Neuronal stem cell (in vitro differentiated cells): ENCODE data around the gene ACAD8.
A peak's percentile ranks its signal among the peaks of the same experiment; 100 is the strongest.

Source experiments
- DNase-seq: peaks from one replicate; pipeline ENCODE4 v3.0.0-alpha.2; 2013; ENCODE audit warnings: low spot score
- H2AFZ ChIP-seq: one replicate; pipeline ENCODE4 v1.6.1; 2013; ENCODE audit warnings: mild to moderate bottlenecking, low read length, inconsistent platforms
- H2AK5ac ChIP-seq: 2 replicates; pipeline ENCODE4 v1.6.1; 2013; ENCODE audit warnings: low read depth, mild to moderate bottlenecking, inconsistent platforms, low read length, moderate library complexity, mixed read lengths
- H2BK120ac ChIP-seq: 2 replicates; pipeline ENCODE4 v1.6.1; 2013; ENCODE audit warnings: low read depth, mild to moderate bottlenecking, inconsistent platforms, low read length, moderate library complexity, mixed read lengths
- H2BK12ac ChIP-seq: one replicate; pipeline ENCODE4 v1.6.1; 2013; ENCODE audit warnings: low read length, inconsistent platforms
- H2BK15ac ChIP-seq: 2 replicates; pipeline ENCODE4 v1.6.1; 2013; ENCODE audit warnings: mild to moderate bottlenecking, low read length, inconsistent platforms, mixed read lengths
- H2BK5ac ChIP-seq: one replicate; pipeline ENCODE4 v1.6.1; 2013; ENCODE audit warnings: inconsistent platforms, mild to moderate bottlenecking, low read length, moderate library complexity
- H3K14ac ChIP-seq: one replicate; pipeline ENCODE4 v1.6.1; 2013; ENCODE audit warnings: low read length, inconsistent platforms
- H3K18ac ChIP-seq: 2 replicates; pipeline ENCODE4 v1.6.1; 2013; ENCODE audit warnings: low read length, inconsistent platforms
- H3K23ac ChIP-seq: 2 replicates; pipeline ENCODE4 v1.6.1; 2013; ENCODE audit warnings: low read depth, mild to moderate bottlenecking, mixed read lengths, low read length, inconsistent platforms; ENCODE audit not compliant: poor library complexity
- H3K27ac ChIP-seq: replicated peaks from 3 replicates; pipeline ENCODE4 v1.5.1; 2013; ENCODE audit warnings: low read length, inconsistent platforms
- H3K27me3 ChIP-seq, 3 experiments: 2 replicates each; pipeline ENCODE4 v1.6.1; 2013; ENCODE audit warnings: low read length in 3 of 3, mild to moderate bottlenecking in 2 of 3, inconsistent platforms in 1 of 3, low read depth in 1 of 3, mixed read lengths in 1 of 3, moderate library complexity in 1 of 3; ENCODE audit not compliant: control insufficient read depth in 3 of 3, insufficient read depth in 3 of 3
- H3K36me3 ChIP-seq, 2 donors: replicated peaks in 1 of 2; 2 replicates each; pipeline ENCODE4 v1.6.1; 2013; ENCODE audit warnings: low read length in 2 of 2; ENCODE audit not compliant: control insufficient read depth in 2 of 2, insufficient read depth in 2 of 2
- H3K4ac ChIP-seq: 2 replicates; pipeline ENCODE4 v1.6.1; 2013; ENCODE audit warnings: inconsistent platforms, mild to moderate bottlenecking, low read length, moderate library complexity
- H3K4me1 ChIP-seq, 2 donors: 1 replicate in 1 of 2; 2 replicates in 1 of 2; pipeline ENCODE4 v1.6.1; 2013; ENCODE audit warnings: low read length in 2 of 2, low read depth in 1 of 2; ENCODE audit not compliant: control insufficient read depth in 2 of 2, insufficient read depth in 1 of 2
- H3K4me2 ChIP-seq: one replicate; pipeline ENCODE4 v1.6.1; 2013; ENCODE audit warnings: mild to moderate bottlenecking, low read length, inconsistent platforms; ENCODE audit not compliant: insufficient read depth, poor library complexity, severe bottlenecking
- H3K4me3 ChIP-seq, 2 donors: 2 replicates each; pipeline ENCODE4 v1.5.1; 2013; ENCODE audit warnings: low read length in 2 of 2, mild to moderate bottlenecking in 2 of 2, inconsistent platforms in 1 of 2, moderate library complexity in 1 of 2
- H3K79me1 ChIP-seq: one replicate; pipeline ENCODE4 v1.6.1; 2013; ENCODE audit warnings: low read depth, mild to moderate bottlenecking, inconsistent platforms, low read length, moderate library complexity
- H3K9ac ChIP-seq: one replicate; pipeline ENCODE4 v1.6.1; 2013; ENCODE audit warnings: mild to moderate bottlenecking, low read depth, low read length, inconsistent platforms; ENCODE audit not compliant: poor library complexity
- H3K9me3 ChIP-seq, 2 donors: replicated peaks in 1 of 2; 2 replicates each; pipeline versions ENCODE3 to v1.6.1; 2013; ENCODE audit warnings: low read length in 2 of 2, mild to moderate bottlenecking in 2 of 2, inconsistent platforms in 1 of 2, low read depth in 1 of 2, mixed read lengths in 1 of 2, moderate library complexity in 1 of 2; ENCODE audit not compliant: control insufficient read depth in 2 of 2, insufficient read depth in 1 of 2
- H4K8ac ChIP-seq: one replicate; pipeline ENCODE4 v1.6.1; 2013; ENCODE audit warnings: low read depth, mild to moderate bottlenecking, inconsistent platforms, low read length, moderate library complexity
- H4K91ac ChIP-seq: one replicate; pipeline ENCODE4 v1.6.1; 2013; ENCODE audit warnings: low read length, low read depth, mild to moderate bottlenecking, inconsistent platforms; ENCODE audit not compliant: poor library complexity
- WGBS, 2 donors: extraction: QIAGEN DNeasy Blood & Tissue Kit; methylation state at CpG; one replicate each; pipeline ENCODE4 v1.1.7; 2013; ENCODE audit warnings: missing lambda C conversion rate in 2 of 2, mixed read lengths in 1 of 2; ENCODE audit not compliant: insufficient read length in 2 of 2, insufficient replicate concordance in 1 of 2; ENCODE audit errors: extremely low coverage in 2 of 2; 5-methylcytosine and 5-hydroxymethylcytosine counted together

The ACAD8 gene

DNA sequence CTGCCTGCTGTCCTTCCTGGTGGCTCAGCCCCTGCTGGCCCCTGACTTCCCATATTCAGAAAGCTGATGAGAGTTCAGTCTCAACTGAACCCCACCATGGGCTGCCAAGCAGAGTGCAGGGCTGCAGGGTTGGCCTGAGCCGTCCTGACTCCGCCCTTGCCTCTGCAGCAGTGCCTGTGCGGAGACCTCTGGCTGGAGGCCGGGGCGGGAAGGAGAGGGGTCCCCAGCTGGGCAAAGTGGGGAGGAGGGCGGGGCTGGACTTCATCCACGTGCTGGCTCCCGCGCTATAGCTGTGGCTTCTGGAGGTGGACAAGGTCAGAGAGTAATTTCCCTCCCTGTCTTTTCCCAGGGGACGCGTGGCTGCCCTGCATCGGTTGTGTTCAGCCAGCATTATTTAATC is 36.4 kb downstream of the ACAD8 start:
- H3K14ac ChIP-seq = no peak overlapping the region
- H3K4me3 ChIP-seq = no peak overlapping the region
- no peaks in the 10 kb centered on the region for H3K36me3 ChIP-seq
- H3K4ac ChIP-seq = no peak overlapping the region
- no peak overlapping the region for H3K27ac ChIP-seq
- H4K91ac ChIP-seq = no peak overlapping the region
- H2BK12ac ChIP-seq = no peak overlapping the region
- no peak overlapping the region for H2BK120ac ChIP-seq
- H3K9me3 ChIP-seq = no peaks in the 10 kb centered on the region
- no peak overlapping the region for H3K23ac ChIP-seq
- H3K4me1 ChIP-seq = no peaks in the 10 kb centered on the region
- no peak for DNase-seq
- H3K4me2 ChIP-seq = no peak overlapping the region
- H3K18ac ChIP-seq = peak overlapping the region; percentile 48
- no CpG with 5 or more reads among the region's 12 CpGs for WGBS, 2 donors
- no peak overlapping the region for H2AK5ac ChIP-seq
- no peak overlapping the region for H4K8ac ChIP-seq
- H2BK5ac ChIP-seq = no peak overlapping the region
- H2AFZ ChIP-seq = peak overlapping the region; percentile 60
- no peak overlapping the region for H2BK15ac ChIP-seq
- peaks cover 0 to 35% (median 0%) of the 10 kb centered on the region in 3 experiments for H3K27me3 ChIP-seq
- no peak overlapping the region for H3K9ac ChIP-seq
- no peaks in the 10 kb centered on the region for H3K79me1 ChIP-seq

DNA sequence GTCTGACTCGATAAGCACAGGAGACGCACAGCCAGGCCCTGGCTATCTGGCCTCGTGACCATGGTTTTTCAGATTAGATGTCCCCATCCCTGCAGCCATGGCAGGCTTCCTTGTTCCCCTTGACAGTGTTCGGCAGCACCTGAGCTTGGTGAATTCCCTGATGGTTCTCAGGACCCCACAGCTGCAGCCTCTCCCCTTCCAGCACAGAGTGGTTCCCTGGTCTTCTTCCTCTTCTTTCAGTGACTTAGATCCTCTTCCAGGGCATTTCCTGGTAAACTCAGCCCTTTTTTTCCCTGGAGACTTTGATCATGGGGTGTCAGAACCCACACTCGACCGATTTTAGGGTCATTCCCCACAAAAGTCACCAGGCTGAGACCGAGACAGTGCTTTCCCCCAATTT is 37.3 kb downstream of the ACAD8 start:
- H2AFZ ChIP-seq = no peak overlapping the region
- no peak overlapping the region for H4K91ac ChIP-seq
- no peaks in the 10 kb centered on the region for H3K4me1 ChIP-seq
- no peak overlapping the region for H2BK15ac ChIP-seq
- H3K79me1 ChIP-seq = no peaks in the 10 kb centered on the region
- H3K9ac ChIP-seq = no peak overlapping the region
- no peak overlapping the region for H2BK5ac ChIP-seq
- no peaks in the 10 kb centered on the region for H3K36me3 ChIP-seq
- H2AK5ac ChIP-seq = no peak overlapping the region
- no peak overlapping the region for H4K8ac ChIP-seq
- WGBS, 2 donors = no CpG with 5 or more reads among the region's 7 CpGs
- H3K4me2 ChIP-seq = no peak overlapping the region
- H3K23ac ChIP-seq = no peak overlapping the region
- no peak overlapping the region for H2BK120ac ChIP-seq
- no peak overlapping the region for H2BK12ac ChIP-seq
- no peak overlapping the region for H3K27ac ChIP-seq
- H3K4me3 ChIP-seq = no peak overlapping the region
- H3K14ac ChIP-seq = no peak overlapping the region
- DNase-seq = no peak
- no peak overlapping the region for H3K18ac ChIP-seq
- no peak overlapping the region for H3K4ac ChIP-seq
- H3K9me3 ChIP-seq = no peaks in the 10 kb centered on the region
- peaks cover 0 to 36% (median 0%) of the 10 kb centered on the region in 3 experiments for H3K27me3 ChIP-seq

DNA sequence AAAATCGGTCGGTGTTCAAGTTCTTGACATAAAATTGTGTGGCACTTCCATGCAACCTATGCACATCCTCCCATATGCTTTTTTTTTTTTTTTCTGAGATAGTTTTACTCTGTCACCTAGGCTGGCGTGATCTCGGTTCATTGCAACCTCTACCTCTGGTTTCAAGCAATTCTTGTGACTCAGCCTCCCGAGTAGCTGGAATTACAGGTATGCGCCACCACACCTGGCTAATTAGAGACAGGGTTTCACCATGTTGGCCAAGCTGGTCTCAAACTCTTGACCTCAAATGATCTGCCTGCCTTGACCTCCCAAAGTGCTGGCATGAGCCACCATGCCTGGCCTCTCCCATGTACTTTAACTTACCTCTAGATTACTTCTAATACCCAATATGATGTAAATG is 37.8 kb downstream of the ACAD8 start:
- no peak overlapping the region for H3K4me3 ChIP-seq
- no peak overlapping the region for H3K9ac ChIP-seq
- no peak overlapping the region for H2AFZ ChIP-seq
- H2BK12ac ChIP-seq = no peak overlapping the region
- H3K79me1 ChIP-seq = no peaks in the 10 kb centered on the region
- WGBS, 2 donors = no CpG with 5 or more reads among the region's 6 CpGs
- H2BK5ac ChIP-seq = no peak overlapping the region
- no peak overlapping the region for H3K14ac ChIP-seq
- no peak overlapping the region for H2BK120ac ChIP-seq
- no peak for DNase-seq
- no peaks in the 10 kb centered on the region for H3K9me3 ChIP-seq
- H3K27me3 ChIP-seq = peaks cover 0 to 36% (median 0%) of the 10 kb centered on the region in 3 experiments
- H3K27ac ChIP-seq = no peak overlapping the region
- H2AK5ac ChIP-seq = no peak overlapping the region
- no peak overlapping the region for H3K18ac ChIP-seq
- H4K91ac ChIP-seq = no peak overlapping the region
- H3K4me2 ChIP-seq = no peak overlapping the region
- no peaks in the 10 kb centered on the region for H3K4me1 ChIP-seq
- H3K23ac ChIP-seq = no peak overlapping the region
- no peak overlapping the region for H2BK15ac ChIP-seq
- H3K4ac ChIP-seq = no peak overlapping the region
- no peaks in the 10 kb centered on the region for H3K36me3 ChIP-seq
- H4K8ac ChIP-seq = no peak overlapping the region

DNA sequence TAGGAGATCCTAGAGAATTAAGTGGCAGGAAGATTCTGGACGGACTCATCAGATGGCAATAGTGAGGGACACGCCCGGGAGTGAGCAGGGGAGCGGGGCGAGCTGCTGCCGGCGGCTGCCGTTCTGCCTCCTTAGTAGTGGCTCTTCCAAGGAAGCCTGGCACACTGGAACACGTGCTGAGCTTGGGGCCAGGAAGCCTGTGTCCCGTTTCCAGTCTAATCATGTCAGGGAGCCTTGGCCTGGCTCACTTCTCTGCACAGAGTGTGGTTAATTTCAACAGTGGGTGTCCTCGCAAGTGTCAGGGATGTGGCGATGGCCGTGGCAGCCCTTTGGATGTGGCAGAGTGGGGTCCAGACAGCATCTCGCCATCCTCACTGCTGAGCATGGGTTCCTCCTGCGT is 39.3 kb downstream of the ACAD8 start:
- H3K18ac ChIP-seq = peak overlapping the region; percentile 28
- no peaks in the 10 kb centered on the region for H3K79me1 ChIP-seq
- H2BK15ac ChIP-seq = no peak overlapping the region
- peaks cover 0 to 36% (median 0%) of the 10 kb centered on the region in 3 experiments for H3K27me3 ChIP-seq
- H3K27ac ChIP-seq = no peak overlapping the region
- no peaks in the 10 kb centered on the region for H3K4me1 ChIP-seq
- no peak overlapping the region for H4K8ac ChIP-seq
- no peak overlapping the region for H3K4me2 ChIP-seq
- H3K23ac ChIP-seq = peak overlapping the region; percentile 65
- no peaks in the 10 kb centered on the region for H3K9me3 ChIP-seq
- WGBS, 2 donors = no CpG with 5 or more reads among the region's 15 CpGs
- peak overlapping the region; percentile 46 for H2AK5ac ChIP-seq
- no peak overlapping the region for H2BK12ac ChIP-seq
- no peak overlapping the region for H2BK120ac ChIP-seq
- H3K9ac ChIP-seq = peak overlapping the region; percentile 70
- DNase-seq = no peak
- no peak overlapping the region for H2AFZ ChIP-seq
- H2BK5ac ChIP-seq = no peak overlapping the region
- H3K4me3 ChIP-seq = no peak overlapping the region
- no peaks in the 10 kb centered on the region for H3K36me3 ChIP-seq
- H4K91ac ChIP-seq = no peak overlapping the region
- no peak overlapping the region for H3K14ac ChIP-seq
- no peak overlapping the region for H3K4ac ChIP-seq
